ENCODE measurements around the gene ALPP.

DNA sequence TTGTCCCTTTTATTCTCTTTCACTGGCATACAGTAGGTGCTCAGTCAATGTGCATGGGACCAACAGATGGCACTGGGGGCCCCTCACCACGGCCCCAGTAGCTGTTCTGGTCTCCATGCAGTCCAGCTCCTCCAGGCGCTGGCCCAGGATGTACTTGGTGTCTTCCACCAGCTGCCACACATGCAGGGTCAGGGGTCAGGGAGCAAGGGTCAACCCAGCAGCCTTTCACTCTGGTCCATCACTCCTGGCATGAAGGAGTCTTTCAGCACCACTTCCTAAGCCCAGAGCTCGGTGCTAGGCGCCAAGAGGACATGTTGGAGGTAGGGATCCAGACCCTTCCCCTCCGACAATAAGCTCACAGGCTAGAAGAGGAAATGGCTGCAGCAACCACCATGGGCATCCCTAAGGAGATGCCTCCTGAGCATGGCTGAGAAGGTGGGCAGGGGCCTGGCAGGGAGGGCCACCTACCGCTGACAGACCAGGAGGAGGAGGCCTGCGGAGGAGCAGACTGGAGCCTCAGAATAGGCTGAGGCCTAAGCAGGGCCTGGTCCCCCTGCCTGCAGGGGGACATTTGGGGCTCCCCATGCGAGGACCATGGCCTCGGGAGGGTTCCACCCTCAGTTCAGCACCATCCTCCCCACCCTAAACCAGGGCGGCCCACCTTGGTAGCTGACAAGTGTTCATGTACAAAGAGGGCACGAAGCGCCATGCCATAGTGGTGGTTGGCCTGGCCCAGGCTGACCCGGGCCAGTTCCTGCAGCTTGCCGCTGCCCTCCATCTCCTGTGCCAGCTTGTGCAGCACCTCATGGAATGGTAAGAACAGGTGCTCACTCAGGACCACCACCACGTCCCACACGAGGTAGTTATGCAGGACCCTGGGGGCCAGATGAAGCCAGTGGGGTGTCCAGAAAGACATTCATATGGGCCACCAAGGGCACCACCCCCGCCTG lies 38.2 kb downstream of the ALPP start:
- TF ChIP-seq, protein P1, sequence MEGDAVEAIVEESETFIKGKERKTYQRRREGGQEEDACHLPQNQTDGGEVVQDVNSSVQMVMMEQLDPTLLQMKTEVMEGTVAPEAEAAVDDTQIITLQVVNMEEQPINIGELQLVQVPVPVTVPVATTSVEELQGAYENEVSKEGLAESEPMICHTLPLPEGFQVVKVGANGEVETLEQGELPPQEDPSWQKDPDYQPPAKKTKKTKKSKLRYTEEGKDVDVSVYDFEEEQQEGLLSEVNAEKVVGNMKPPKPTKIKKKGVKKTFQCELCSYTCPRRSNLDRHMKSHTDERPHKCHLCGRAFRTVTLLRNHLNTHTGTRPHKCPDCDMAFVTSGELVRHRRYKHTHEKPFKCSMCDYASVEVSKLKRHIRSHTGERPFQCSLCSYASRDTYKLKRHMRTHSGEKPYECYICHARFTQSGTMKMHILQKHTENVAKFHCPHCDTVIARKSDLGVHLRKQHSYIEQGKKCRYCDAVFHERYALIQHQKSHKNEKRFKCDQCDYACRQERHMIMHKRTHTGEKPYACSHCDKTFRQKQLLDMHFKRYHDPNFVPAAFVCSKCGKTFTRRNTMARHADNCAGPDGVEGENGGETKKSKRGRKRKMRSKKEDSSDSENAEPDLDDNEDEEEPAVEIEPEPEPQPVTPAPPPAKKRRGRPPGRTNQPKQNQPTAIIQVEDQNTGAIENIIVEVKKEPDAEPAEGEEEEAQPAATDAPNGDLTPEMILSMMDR (IDR thresholded peaks at IDR 0.05; ENCODE audit: poor library complexity, severe bottlenecking) = no peak
- TF ChIP-seq TAF1 (IDR thresholded peaks at IDR 0.05; ENCODE audit: low read depth) = no peak
- no peak for TF ChIP-seq EZH2 (IDR thresholded peaks at IDR 0.05; ENCODE audit: borderline replicate concordance, insufficient read depth, low read length, poor library complexity, severe bottlenecking)
- no peak for TF ChIP-seq POLR2AphosphoS5 (IDR thresholded peaks at IDR 0.05)
- TF ChIP-seq, protein P2, sequence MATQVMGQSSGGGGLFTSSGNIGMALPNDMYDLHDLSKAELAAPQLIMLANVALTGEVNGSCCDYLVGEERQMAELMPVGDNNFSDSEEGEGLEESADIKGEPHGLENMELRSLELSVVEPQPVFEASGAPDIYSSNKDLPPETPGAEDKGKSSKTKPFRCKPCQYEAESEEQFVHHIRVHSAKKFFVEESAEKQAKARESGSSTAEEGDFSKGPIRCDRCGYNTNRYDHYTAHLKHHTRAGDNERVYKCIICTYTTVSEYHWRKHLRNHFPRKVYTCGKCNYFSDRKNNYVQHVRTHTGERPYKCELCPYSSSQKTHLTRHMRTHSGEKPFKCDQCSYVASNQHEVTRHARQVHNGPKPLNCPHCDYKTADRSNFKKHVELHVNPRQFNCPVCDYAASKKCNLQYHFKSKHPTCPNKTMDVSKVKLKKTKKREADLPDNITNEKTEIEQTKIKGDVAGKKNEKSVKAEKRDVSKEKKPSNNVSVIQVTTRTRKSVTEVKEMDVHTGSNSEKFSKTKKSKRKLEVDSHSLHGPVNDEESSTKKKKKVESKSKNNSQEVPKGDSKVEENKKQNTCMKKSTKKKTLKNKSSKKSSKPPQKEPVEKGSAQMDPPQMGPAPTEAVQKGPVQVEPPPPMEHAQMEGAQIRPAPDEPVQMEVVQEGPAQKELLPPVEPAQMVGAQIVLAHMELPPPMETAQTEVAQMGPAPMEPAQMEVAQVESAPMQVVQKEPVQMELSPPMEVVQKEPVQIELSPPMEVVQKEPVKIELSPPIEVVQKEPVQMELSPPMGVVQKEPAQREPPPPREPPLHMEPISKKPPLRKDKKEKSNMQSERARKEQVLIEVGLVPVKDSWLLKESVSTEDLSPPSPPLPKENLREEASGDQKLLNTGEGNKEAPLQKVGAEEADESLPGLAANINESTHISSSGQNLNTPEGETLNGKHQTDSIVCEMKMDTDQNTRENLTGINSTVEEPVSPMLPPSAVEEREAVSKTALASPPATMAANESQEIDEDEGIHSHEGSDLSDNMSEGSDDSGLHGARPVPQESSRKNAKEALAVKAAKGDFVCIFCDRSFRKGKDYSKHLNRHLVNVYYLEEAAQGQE (IDR thresholded peaks at IDR 0.05; ENCODE audit: borderline replicate concordance) = no peak

Measured in neural cell (in vitro differentiated cells).